Bronchus fibroblast of lung (primary cell): ENCODE data around the gene FBLN1. TPM values are rescaled to one million over a fixed set of nuclear protein-coding genes. Genes with fewer than 3 reads are reported as not detected.

Source experiments
- total RNA-seq: library from RNA; depleted of rRNA; stranded (reverse); fragments of >200 nt; gene quantifications from 2 replicates; pipeline ENCODE4 v1.2.3, GENCODE V29; 2015

Gene FBLN1, protein sequence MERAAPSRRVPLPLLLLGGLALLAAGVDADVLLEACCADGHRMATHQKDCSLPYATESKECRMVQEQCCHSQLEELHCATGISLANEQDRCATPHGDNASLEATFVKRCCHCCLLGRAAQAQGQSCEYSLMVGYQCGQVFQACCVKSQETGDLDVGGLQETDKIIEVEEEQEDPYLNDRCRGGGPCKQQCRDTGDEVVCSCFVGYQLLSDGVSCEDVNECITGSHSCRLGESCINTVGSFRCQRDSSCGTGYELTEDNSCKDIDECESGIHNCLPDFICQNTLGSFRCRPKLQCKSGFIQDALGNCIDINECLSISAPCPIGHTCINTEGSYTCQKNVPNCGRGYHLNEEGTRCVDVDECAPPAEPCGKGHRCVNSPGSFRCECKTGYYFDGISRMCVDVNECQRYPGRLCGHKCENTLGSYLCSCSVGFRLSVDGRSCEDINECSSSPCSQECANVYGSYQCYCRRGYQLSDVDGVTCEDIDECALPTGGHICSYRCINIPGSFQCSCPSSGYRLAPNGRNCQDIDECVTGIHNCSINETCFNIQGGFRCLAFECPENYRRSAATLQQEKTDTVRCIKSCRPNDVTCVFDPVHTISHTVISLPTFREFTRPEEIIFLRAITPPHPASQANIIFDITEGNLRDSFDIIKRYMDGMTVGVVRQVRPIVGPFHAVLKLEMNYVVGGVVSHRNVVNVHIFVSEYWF
- 192 and 211 TPM in 2 replicates for total RNA-seq

GRCh38 chr22:45502215-45503049 is at the start of gene FBLN1:
FBLN1 (plus strand) TSS chr22:45502883; CDS start chr22:45502986, 103 bp downstream.

Other genes starting within 250 kb of the FBLN1 start
- gene UPK3A, start 217.9 kb upstream of the FBLN1 start, total RNA-seq: not detected in 2 replicates
- gene FAM118A, start 192.9 kb upstream of the FBLN1 start, total RNA-seq: 7.1 and 8.2 TPM in 2 replicates
- not detected in 2 replicates for gene SMC1B, start 89.3 kb upstream of the FBLN1 start, total RNA-seq
- 1.0 and 2.9 TPM in 2 replicates for gene RIBC2, start 89.2 kb upstream of the FBLN1 start, total RNA-seq
- gene ATXN10, start 169.0 kb downstream of the FBLN1 start, total RNA-seq: 67.8 and 73.1 TPM in 2 replicates